ENCODE measurements around the gene MACROD2. TPM values are rescaled to one million over a fixed set of nuclear protein-coding genes. Genes with fewer than 3 reads are reported as not detected.

The MACROD2 gene
- total and polyA plus RNA-seq, 4 donors = 0.66 to 10.5 (median 3.3) TPM

DNA sequence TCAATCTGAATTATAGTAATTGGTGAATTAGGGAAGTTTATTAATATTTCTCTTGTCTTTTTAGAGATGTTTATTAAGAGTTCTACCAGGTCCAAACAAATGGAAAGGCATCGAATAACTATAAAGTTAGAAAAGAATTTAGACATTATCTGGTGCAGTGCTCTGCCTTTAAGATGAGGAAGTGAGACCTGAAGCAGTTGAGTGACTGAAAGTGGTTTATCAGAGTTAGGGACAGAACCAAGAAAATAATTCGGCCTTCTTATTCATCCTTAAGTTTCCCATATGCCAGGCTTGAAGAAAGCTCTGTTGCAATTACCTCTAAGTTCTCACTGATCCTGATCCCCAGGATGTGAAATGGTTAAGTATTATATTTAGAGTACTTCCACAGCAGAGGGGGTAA, 436.3 kb downstream of the MACROD2 start:
- H3K4me3 ChIP-seq (ENCODE audit: low read depth in 1 of 3, low read length in 3 of 3) = no peak overlapping the region
- TF ChIP-seq SP1 (IDR thresholded peaks at IDR 0.05) (no peak), RAD21 (IDR thresholded peaks at IDR 0.05) (no peak), HNF4G (IDR thresholded peaks at IDR 0.05) (no peak), EGR1 (IDR thresholded peaks at IDR 0.05; ENCODE audit: low read depth in 2 of 2) (no peak), TAF1 (conservative IDR thresholded peaks at IDR 0.05) (no peak), NR2F2 (IDR thresholded peaks at IDR 0.05) (no peak), FOXA2 (IDR thresholded peaks at IDR 0.05) (no peak), RXRA (IDR thresholded peaks at IDR 0.05) (no peak), YY1 (IDR thresholded peaks at IDR 0.05) (no peak), HNF4A (conservative IDR thresholded peaks at IDR 0.05) (no peak), JUND (IDR thresholded peaks at IDR 0.05) (no peak), GABPA (IDR thresholded peaks at IDR 0.05 in 1 of 2, conservative IDR thresholded peaks at IDR 0.05 in 1 of 2) (no peak), FOXA1 (IDR thresholded peaks at IDR 0.05) (no peak)
- TF ChIP-seq, protein P1, sequence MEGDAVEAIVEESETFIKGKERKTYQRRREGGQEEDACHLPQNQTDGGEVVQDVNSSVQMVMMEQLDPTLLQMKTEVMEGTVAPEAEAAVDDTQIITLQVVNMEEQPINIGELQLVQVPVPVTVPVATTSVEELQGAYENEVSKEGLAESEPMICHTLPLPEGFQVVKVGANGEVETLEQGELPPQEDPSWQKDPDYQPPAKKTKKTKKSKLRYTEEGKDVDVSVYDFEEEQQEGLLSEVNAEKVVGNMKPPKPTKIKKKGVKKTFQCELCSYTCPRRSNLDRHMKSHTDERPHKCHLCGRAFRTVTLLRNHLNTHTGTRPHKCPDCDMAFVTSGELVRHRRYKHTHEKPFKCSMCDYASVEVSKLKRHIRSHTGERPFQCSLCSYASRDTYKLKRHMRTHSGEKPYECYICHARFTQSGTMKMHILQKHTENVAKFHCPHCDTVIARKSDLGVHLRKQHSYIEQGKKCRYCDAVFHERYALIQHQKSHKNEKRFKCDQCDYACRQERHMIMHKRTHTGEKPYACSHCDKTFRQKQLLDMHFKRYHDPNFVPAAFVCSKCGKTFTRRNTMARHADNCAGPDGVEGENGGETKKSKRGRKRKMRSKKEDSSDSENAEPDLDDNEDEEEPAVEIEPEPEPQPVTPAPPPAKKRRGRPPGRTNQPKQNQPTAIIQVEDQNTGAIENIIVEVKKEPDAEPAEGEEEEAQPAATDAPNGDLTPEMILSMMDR (IDR thresholded peaks at IDR 0.05; ENCODE audit: low read depth, low read length, missing input control) = no peak
- TF ChIP-seq, protein P2, sequence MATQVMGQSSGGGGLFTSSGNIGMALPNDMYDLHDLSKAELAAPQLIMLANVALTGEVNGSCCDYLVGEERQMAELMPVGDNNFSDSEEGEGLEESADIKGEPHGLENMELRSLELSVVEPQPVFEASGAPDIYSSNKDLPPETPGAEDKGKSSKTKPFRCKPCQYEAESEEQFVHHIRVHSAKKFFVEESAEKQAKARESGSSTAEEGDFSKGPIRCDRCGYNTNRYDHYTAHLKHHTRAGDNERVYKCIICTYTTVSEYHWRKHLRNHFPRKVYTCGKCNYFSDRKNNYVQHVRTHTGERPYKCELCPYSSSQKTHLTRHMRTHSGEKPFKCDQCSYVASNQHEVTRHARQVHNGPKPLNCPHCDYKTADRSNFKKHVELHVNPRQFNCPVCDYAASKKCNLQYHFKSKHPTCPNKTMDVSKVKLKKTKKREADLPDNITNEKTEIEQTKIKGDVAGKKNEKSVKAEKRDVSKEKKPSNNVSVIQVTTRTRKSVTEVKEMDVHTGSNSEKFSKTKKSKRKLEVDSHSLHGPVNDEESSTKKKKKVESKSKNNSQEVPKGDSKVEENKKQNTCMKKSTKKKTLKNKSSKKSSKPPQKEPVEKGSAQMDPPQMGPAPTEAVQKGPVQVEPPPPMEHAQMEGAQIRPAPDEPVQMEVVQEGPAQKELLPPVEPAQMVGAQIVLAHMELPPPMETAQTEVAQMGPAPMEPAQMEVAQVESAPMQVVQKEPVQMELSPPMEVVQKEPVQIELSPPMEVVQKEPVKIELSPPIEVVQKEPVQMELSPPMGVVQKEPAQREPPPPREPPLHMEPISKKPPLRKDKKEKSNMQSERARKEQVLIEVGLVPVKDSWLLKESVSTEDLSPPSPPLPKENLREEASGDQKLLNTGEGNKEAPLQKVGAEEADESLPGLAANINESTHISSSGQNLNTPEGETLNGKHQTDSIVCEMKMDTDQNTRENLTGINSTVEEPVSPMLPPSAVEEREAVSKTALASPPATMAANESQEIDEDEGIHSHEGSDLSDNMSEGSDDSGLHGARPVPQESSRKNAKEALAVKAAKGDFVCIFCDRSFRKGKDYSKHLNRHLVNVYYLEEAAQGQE (IDR thresholded peaks at IDR 0.05) = no peak
- TF ChIP-seq, protein P3, sequence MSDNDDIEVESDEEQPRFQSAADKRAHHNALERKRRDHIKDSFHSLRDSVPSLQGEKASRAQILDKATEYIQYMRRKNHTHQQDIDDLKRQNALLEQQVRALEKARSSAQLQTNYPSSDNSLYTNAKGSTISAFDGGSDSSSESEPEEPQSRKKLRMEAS (IDR thresholded peaks at IDR 0.05) = no peak
- TF ChIP-seq, protein P4, sequence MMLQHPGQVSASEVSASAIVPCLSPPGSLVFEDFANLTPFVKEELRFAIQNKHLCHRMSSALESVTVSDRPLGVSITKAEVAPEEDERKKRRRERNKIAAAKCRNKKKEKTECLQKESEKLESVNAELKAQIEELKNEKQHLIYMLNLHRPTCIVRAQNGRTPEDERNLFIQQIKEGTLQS (IDR thresholded peaks at IDR 0.05) = no peak
- TF ChIP-seq, protein P5, sequence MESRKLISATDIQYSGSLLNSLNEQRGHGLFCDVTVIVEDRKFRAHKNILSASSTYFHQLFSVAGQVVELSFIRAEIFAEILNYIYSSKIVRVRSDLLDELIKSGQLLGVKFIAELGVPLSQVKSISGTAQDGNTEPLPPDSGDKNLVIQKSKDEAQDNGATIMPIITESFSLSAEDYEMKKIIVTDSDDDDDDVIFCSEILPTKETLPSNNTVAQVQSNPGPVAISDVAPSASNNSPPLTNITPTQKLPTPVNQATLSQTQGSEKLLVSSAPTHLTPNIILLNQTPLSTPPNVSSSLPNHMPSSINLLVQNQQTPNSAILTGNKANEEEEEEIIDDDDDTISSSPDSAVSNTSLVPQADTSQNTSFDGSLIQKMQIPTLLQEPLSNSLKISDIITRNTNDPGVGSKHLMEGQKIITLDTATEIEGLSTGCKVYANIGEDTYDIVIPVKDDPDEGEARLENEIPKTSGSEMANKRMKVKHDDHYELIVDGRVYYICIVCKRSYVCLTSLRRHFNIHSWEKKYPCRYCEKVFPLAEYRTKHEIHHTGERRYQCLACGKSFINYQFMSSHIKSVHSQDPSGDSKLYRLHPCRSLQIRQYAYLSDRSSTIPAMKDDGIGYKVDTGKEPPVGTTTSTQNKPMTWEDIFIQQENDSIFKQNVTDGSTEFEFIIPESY (IDR thresholded peaks at IDR 0.05) = no peak
- no peaks in the 10 kb centered on the region for H3K9me3 ChIP-seq (ENCODE audit: control insufficient read depth in 4 of 4, low read length in 3 of 4)
- H3K27ac ChIP-seq (ENCODE audit: low read depth in 1 of 2, low read length in 2 of 2) = no peak overlapping the region
- no peak for DNase-seq (ENCODE audit: low spot score)
- WGBS = 94% methylated on average over 2 of the region's 2 CpGs
- no peaks in the 10 kb centered on the region for H3K36me3 ChIP-seq (ENCODE audit: control insufficient read depth in 4 of 4, insufficient read depth in 3 of 4, low read depth in 1 of 4, low read length in 3 of 4)
- no peak overlapping the region for H3K9ac ChIP-seq (ENCODE audit: low read depth in 1 of 2, low read length in 2 of 2)
- no peaks in the 10 kb centered on the region for H3K4me1 ChIP-seq (ENCODE audit: control insufficient read depth in 4 of 4, insufficient read depth in 4 of 4, low read length in 3 of 4)
- H3K27me3 ChIP-seq (ENCODE audit: control insufficient read depth in 4 of 4, insufficient read depth in 4 of 4, low read length in 3 of 4) = no peaks in the 10 kb centered on the region

Data from liver (tissue), 9 donors.